Neural progenitor cell (in vitro differentiated cells): ENCODE results near the gene NDUFS6. TPM values are rescaled to one million over a fixed set of nuclear protein-coding genes. Genes with fewer than 3 reads are reported as not detected.

ENCODE experiments used
- DNase-seq: peaks from one replicate; pipeline ENCODE4 v3.0.0-alpha.2; 2016; ENCODE audit warnings: low spot score
- H2AFZ ChIP-seq: fragments of 200-600 bp; sonication (generic); replicated peaks from 2 replicates; pipeline ENCODE4 v1.6.1; 2016; ENCODE audit warnings: antibody characterized with exemption
- H3F3A ChIP-seq: fragments of 200-600 bp; sonication (generic); 2 replicates; pipeline ENCODE4 v1.6.1; 2016; ENCODE audit warnings: antibody characterized with exemption, low read depth
- H3K27ac ChIP-seq: fragments of 200-600 bp; sonication (generic); 2 replicates; pipeline ENCODE4 v1.5.1; 2016; ENCODE audit warnings: mild to moderate bottlenecking
- H3K27me3 ChIP-seq: fragments of 200-600 bp; sonication (generic); 2 replicates; pipeline ENCODE4 v1.6.1; 2016; ENCODE audit warnings: mild to moderate bottlenecking, moderate library complexity
- H3K36me3 ChIP-seq: fragments of 200-600 bp; sonication (generic); 2 replicates; pipeline ENCODE4 v1.5.1; 2016
- H3K4me1 ChIP-seq: fragments of 200-600 bp; sonication (generic); 2 replicates; pipeline ENCODE4 v1.6.1; 2016; ENCODE audit warnings: mixed run types
- H3K4me2 ChIP-seq: fragments of 200-600 bp; sonication (generic); 2 replicates; pipeline ENCODE4 v1.6.1; 2016
- H3K4me3 ChIP-seq: fragments of 200-600 bp; sonication (generic); 2 replicates; pipeline ENCODE4 v1.5.1; 2016
- H3K79me2 ChIP-seq: fragments of 200-600 bp; sonication (generic); 2 replicates; pipeline ENCODE4 v1.6.1; 2016; ENCODE audit warnings: low read depth
- H3K9ac ChIP-seq: fragments of 200-600 bp; sonication (generic); 2 replicates; pipeline ENCODE4 v1.6.1; 2016
- H3K9me3 ChIP-seq: fragments of 200-600 bp; sonication (generic); 2 replicates; pipeline ENCODE4 v1.5.1; 2016; ENCODE audit warnings: low read depth
- H4K20me1 ChIP-seq: fragments of 200-600 bp; sonication (generic); 2 replicates; pipeline ENCODE4 v1.6.1; 2016; ENCODE audit warnings: low read depth
- H3K27ac Mint-ChIP-seq: 3 replicates; pipeline ENCODE4 v1.8.0; 2021; ENCODE audit warnings: mixed read lengths
- H3K27me3 Mint-ChIP-seq: 2 replicates; pipeline ENCODE4 v1.8.0; 2022; ENCODE audit warnings: low read depth, mild to moderate bottlenecking, inconsistent platforms, moderate library complexity, mixed read lengths; ENCODE audit not compliant: insufficient read depth
- H3K36me3 Mint-ChIP-seq: 3 replicates; pipeline ENCODE4 v1.8.0; 2021; ENCODE audit warnings: mixed read lengths
- H3K4me1 Mint-ChIP-seq: 3 replicates; pipeline ENCODE4 v1.8.0; 2021; ENCODE audit warnings: mixed read lengths
- H3K4me3 Mint-ChIP-seq: 3 replicates; pipeline ENCODE4 v1.8.0; 2021; ENCODE audit warnings: mild to moderate bottlenecking, moderate library complexity, mixed read lengths
- H3K9me3 Mint-ChIP-seq: 3 replicates; pipeline ENCODE4 v1.8.0; 2020; ENCODE audit warnings: mixed read lengths
- EZH2 ChIP-seq: fragments of 200-600 bp; sonication (generic); IDR thresholded peaks from 2 replicates; pipeline ENCODE4 v1.6.1; 2017; ENCODE audit warnings: antibody characterized with exemption, mild to moderate bottlenecking, moderate library complexity
- EZH2phosphoT487 ChIP-seq: fragments of 200-600 bp; sonication (generic); IDR thresholded peaks from 2 replicates; pipeline ENCODE4 v1.6.1; 2017; ENCODE audit warnings: antibody characterized with exemption
- total RNA-seq: library from RNA; depleted of rRNA; stranded (reverse); fragments of >200 nt; gene quantifications from 2 replicates; pipeline ENCODE4 v1.2.3, GENCODE V29; 2015; ENCODE audit warnings: low replicate concordance
- TF ChIP-seq, protein P1 (sequence below): fragments of 200-600 bp; sonication (generic); IDR thresholded peaks from 2 replicates; pipeline ENCODE4 v1.5.1; 2017; ENCODE audit warnings: antibody characterized with exemption, mild to moderate bottlenecking

Gene NDUFS6
- total RNA-seq, 1 donor from 2014 or later = 54.2 TPM

DNA sequence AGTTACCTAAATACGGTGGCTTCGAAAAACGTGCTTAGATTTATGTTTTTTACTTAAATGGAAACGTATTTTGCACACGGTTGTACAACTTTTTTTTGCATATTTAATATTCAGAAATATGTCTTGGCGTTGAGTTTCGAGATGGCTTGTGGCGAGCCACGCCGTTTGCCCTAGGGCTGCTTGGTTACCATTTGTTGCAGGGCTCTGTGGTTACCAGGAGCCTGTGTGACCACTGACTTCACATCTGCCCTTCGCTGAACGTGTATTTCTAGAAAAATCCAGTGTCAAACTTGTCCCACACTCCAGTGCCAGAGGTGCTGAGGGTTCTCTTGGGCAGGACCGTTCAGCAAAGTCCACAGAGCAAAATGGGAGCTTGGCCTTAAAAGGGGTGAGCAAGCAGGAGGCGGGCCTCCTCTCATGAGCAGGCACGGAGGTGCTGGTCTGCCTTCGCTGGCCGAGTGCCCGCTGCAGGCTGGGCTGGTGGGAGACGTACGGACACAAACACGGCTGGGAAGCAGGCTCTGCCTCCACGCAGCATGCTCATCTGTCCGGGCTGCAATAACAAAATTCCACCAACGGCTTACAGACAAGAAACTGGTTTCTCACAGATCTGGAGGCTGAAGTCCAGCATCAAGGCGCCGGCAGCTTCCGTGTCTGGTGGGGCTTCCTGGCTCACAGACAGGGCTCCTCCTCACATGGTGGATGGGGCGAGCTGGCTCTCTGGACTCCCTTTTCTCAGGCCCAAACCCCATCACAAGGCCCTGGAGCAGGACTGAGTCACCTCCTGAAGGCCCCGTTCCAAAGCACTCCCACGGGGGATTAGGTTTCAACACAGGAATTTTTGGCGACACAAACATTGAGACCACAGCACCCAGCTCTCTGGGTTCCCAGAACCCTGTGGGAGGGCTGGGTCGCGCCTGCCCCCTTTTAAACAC is 7.0 kb upstream of the NDUFS6 start:
- H3K9me3 ChIP-seq = no peaks in the 10 kb centered on the region
- H4K20me1 ChIP-seq = peaks cover 7% of the 10 kb centered on the region
- H3K27me3 ChIP-seq = no peaks in the 10 kb centered on the region
- no peak for DNase-seq
- H3F3A ChIP-seq = peaks cover 11% of the 10 kb centered on the region
- TF ChIP-seq EZH2phosphoT487 (no peak), EZH2 (no peak)
- TF ChIP-seq, protein P1, sequence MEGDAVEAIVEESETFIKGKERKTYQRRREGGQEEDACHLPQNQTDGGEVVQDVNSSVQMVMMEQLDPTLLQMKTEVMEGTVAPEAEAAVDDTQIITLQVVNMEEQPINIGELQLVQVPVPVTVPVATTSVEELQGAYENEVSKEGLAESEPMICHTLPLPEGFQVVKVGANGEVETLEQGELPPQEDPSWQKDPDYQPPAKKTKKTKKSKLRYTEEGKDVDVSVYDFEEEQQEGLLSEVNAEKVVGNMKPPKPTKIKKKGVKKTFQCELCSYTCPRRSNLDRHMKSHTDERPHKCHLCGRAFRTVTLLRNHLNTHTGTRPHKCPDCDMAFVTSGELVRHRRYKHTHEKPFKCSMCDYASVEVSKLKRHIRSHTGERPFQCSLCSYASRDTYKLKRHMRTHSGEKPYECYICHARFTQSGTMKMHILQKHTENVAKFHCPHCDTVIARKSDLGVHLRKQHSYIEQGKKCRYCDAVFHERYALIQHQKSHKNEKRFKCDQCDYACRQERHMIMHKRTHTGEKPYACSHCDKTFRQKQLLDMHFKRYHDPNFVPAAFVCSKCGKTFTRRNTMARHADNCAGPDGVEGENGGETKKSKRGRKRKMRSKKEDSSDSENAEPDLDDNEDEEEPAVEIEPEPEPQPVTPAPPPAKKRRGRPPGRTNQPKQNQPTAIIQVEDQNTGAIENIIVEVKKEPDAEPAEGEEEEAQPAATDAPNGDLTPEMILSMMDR = no peak
- H3K4me3 Mint-ChIP-seq = no peak overlapping the region
- no peak overlapping the region for H3K27ac ChIP-seq
- peaks cover 20% of the 10 kb centered on the region for H3K79me2 ChIP-seq
- H3K27ac Mint-ChIP-seq = no peak overlapping the region
- peaks cover 13% of the 10 kb centered on the region for H3K36me3 Mint-ChIP-seq
- H3K9ac ChIP-seq = no peak overlapping the region
- no peaks in the 10 kb centered on the region for H3K36me3 ChIP-seq
- no peak overlapping the region for H3K4me3 ChIP-seq
- H3K27me3 Mint-ChIP-seq = no peaks in the 10 kb centered on the region
- H3K4me1 ChIP-seq = peaks cover 18% of the 10 kb centered on the region
- H3K9me3 Mint-ChIP-seq = no peaks in the 10 kb centered on the region
- peaks cover 21% of the 10 kb centered on the region for H3K4me1 Mint-ChIP-seq
- H3K4me2 ChIP-seq = no peak overlapping the region
- H2AFZ ChIP-seq = no peak overlapping the region

DNA sequence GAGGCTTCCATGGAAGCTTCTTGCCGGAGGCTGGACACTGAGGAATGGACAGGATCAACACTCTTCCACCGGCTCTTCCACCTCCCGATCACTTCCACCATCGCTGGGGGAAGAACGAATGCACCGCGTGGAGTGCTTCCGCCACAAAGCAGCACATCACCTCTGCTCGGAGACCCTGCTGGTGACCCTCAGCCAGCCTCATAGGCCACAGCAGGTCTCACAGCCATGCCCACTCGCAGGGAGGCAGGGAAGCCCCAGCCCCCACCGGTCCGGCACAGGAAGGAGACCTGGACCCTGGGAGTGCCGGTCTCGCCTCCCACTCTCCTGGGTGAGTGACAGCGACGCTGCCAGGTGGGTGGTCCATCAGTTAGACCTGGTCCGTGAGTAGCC is 6.3 kb upstream of the NDUFS6 start:
- Mint-ChIP-seq H3K27me3 (peaks cover 1% of the 10 kb centered on the region), H3K27ac (no peak overlapping the region), H3K36me3 (peaks cover 13% of the 10 kb centered on the region), H3K4me1 (peaks cover 14% of the 10 kb centered on the region), H3K9me3 (no peaks in the 10 kb centered on the region), H3K4me3 (no peak overlapping the region)
- Histone ChIP-seq H3K9ac (no peak overlapping the region), H3K4me3 (no peak overlapping the region), H3K27ac (no peak overlapping the region), H4K20me1 (peaks cover 7% of the 10 kb centered on the region), H3K27me3 (no peaks in the 10 kb centered on the region), H3K4me1 (peaks cover 16% of the 10 kb centered on the region), H2AFZ (no peak overlapping the region), H3F3A (peaks cover 7% of the 10 kb centered on the region), H3K36me3 (no peaks in the 10 kb centered on the region), H3K9me3 (no peaks in the 10 kb centered on the region), H3K79me2 (peaks cover 22% of the 10 kb centered on the region), H3K4me2 (no peak overlapping the region)
- TF ChIP-seq EZH2 (no peak), EZH2phosphoT487 (no peak)
- TF ChIP-seq, protein P1 = no peak
- no peak for DNase-seq

DNA sequence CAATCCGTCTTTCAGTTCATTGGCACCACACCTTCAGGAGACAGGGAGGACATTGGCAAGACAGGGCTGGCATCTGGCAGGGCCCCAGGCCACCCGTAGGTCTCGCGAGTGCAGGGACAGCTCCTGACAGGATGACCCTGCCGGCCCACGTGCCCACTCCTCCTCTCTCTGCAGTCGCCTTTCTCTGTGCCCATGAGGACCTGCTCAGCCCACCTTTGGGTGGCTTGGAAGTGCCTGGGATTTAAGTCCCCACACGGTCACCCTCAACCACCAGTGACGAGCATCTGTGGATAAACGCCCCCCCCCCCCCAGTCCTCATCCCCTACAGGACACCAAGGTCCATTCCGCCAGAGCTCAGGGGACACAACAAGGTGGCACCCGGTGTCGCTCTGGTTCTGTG is 5.7 kb upstream of the NDUFS6 start:
- no peak overlapping the region for H3K4me2 ChIP-seq
- Mint-ChIP-seq H3K27ac (no peak overlapping the region), H3K9me3 (no peaks in the 10 kb centered on the region), H3K27me3 (peaks cover 6% of the 10 kb centered on the region), H3K4me1 (peaks cover 8% of the 10 kb centered on the region), H3K4me3 (no peak overlapping the region), H3K36me3 (peaks cover 13% of the 10 kb centered on the region)
- no peak overlapping the region for H3K9ac ChIP-seq
- H3K79me2 ChIP-seq = peaks cover 22% of the 10 kb centered on the region
- H2AFZ ChIP-seq = no peak overlapping the region
- no peak overlapping the region for H3K4me3 ChIP-seq
- H3K9me3 ChIP-seq = no peaks in the 10 kb centered on the region
- no peak for DNase-seq
- TF ChIP-seq, protein P1 = no peak
- no peak for TF ChIP-seq EZH2
- no peak for TF ChIP-seq EZH2phosphoT487
- H3K27ac ChIP-seq = no peak overlapping the region
- H4K20me1 ChIP-seq = peaks cover 7% of the 10 kb centered on the region
- peaks cover 7% of the 10 kb centered on the region for H3F3A ChIP-seq
- no peaks in the 10 kb centered on the region for H3K36me3 ChIP-seq
- peaks cover 9% of the 10 kb centered on the region for H3K4me1 ChIP-seq
- H3K27me3 ChIP-seq = no peaks in the 10 kb centered on the region
